ENCODE data around the gene AIRE. TPM values are rescaled to one million over a fixed set of nuclear protein-coding genes. Genes with fewer than 3 reads are reported as not detected.

The AIRE gene
- total RNA-seq, 1 experiment from 2014 or later: not detected

GRCh38 chr21:44260791-44261631 lies 24.7 kb upstream of the AIRE start:
- Mint-ChIP-seq H3K4me3 (ENCODE audit: unreplicated experiment) (no peak overlapping the region), H3K9me3 (ENCODE audit: unreplicated experiment) (peaks cover 18% of the 10 kb centered on the region), H3K27me3 (ENCODE audit: insufficient read depth, unreplicated experiment) (no peaks in the 10 kb centered on the region), H3K4me1 (ENCODE audit: low read depth, unreplicated experiment) (no peaks in the 10 kb centered on the region), H3K36me3 (ENCODE audit: insufficient read depth, unreplicated experiment) (peaks cover 5% of the 10 kb centered on the region), H3K27ac (ENCODE audit: unreplicated experiment) (no peak overlapping the region)
- no TSS peak for BruUV-seq (replicated peaks)
- peak in 1 of 2 experiments; percentile 27 for DNase-seq
- ChIA-PET CTCF (no interaction called here), POLR2A (no interaction called here)
- TF ChIP-seq CTCF (IDR thresholded peaks at IDR 0.05; ENCODE audit: insufficient read depth in 1 of 2, low read depth in 1 of 2, low read length in 1 of 2, severe bottlenecking in 1 of 2, unreplicated experiment in 1 of 2): no peak
- no peaks in the 10 kb centered on the region for H3K4me1 ChIP-seq
- 0 out of 2 replicates have a peak, but pooled peaks cover 4% of the 10 kb centered on the region for H3K9me3 ChIP-seq
- no peaks in the 10 kb centered on the region for H3K36me3 ChIP-seq (ENCODE audit: control insufficient read depth, insufficient read depth, low read length)
- intact Hi-C loops (cut with micrococcal nuclease; ENCODE audit: unreplicated experiment): no loop called here
- no peaks in the 10 kb centered on the region for H3K27me3 ChIP-seq (replicated peaks; ENCODE audit: control insufficient read depth, insufficient read depth, low read length)
- H3K4me3 ChIP-seq (ENCODE audit: low read depth, low read length): no peak overlapping the region

GRCh38 chr21:44261675-44262295 lies 23.9 kb upstream of the AIRE start, which contains the start of gene DNMT3L:
Gene DNMT3L (minus strand): TSS chr21:44261897. CDS start chr21:44261259, 638 bp downstream.
- Histone ChIP-seq H3K4me1 (no peaks in the 10 kb centered on the region), H3K27me3 (replicated peaks; ENCODE audit: control insufficient read depth, insufficient read depth, low read length) (no peaks in the 10 kb centered on the region), H3K4me3 (ENCODE audit: low read depth, low read length) (no peak within 1 kb of the TSS), H3K36me3 (ENCODE audit: control insufficient read depth, insufficient read depth, low read length) (no peaks in the 10 kb centered on the region), H3K9me3 (0 out of 2 replicates have a peak, but pooled peaks cover 4% of the 10 kb centered on the region)
- CTCF ChIA-PET: no interaction called here
- TF ChIP-seq CTCF (IDR thresholded peaks at IDR 0.05; ENCODE audit: insufficient read depth in 1 of 2, low read depth in 1 of 2, low read length in 1 of 2, severe bottlenecking in 1 of 2, unreplicated experiment in 1 of 2): no peak
- no peak within 1 kb of the TSS for H3K4me3 Mint-ChIP-seq (ENCODE audit: unreplicated experiment)
- DNase-seq: no peak
- POLR2A ChIA-PET: no interaction called here
- BruUV-seq (replicated peaks): no TSS peak
- peaks cover 5% of the 10 kb centered on the region for H3K36me3 Mint-ChIP-seq (ENCODE audit: insufficient read depth, unreplicated experiment)
- intact Hi-C loops (cut with micrococcal nuclease; ENCODE audit: unreplicated experiment): no loop called here
- H3K4me1 Mint-ChIP-seq (ENCODE audit: low read depth, unreplicated experiment): no peaks in the 10 kb centered on the region
- H3K27me3 Mint-ChIP-seq (ENCODE audit: insufficient read depth, unreplicated experiment): no peaks in the 10 kb centered on the region
- no peak within 1 kb of the TSS for H3K27ac Mint-ChIP-seq (ENCODE audit: unreplicated experiment)
- H3K9me3 Mint-ChIP-seq (ENCODE audit: unreplicated experiment): peaks cover 18% of the 10 kb centered on the region

GRCh38 chr21:44262338-44263056 lies 23.2 kb upstream of the AIRE start:
- H3K9me3 ChIP-seq: 0 out of 2 replicates have a peak, but pooled peaks cover 4% of the 10 kb centered on the region
- peak in 1 of 2 experiments; percentile 14 for DNase-seq
- intact Hi-C loops (cut with micrococcal nuclease; ENCODE audit: unreplicated experiment): no loop called here
- Mint-ChIP-seq H3K27ac (ENCODE audit: unreplicated experiment) (no peak overlapping the region), H3K4me3 (ENCODE audit: unreplicated experiment) (no peak overlapping the region), H3K36me3 (ENCODE audit: insufficient read depth, unreplicated experiment) (peaks cover 5% of the 10 kb centered on the region), H3K27me3 (ENCODE audit: insufficient read depth, unreplicated experiment) (no peaks in the 10 kb centered on the region), H3K9me3 (ENCODE audit: unreplicated experiment) (peaks cover 18% of the 10 kb centered on the region), H3K4me1 (ENCODE audit: low read depth, unreplicated experiment) (no peaks in the 10 kb centered on the region)
- POLR2A ChIA-PET: no interaction called here
- CTCF ChIA-PET: no interaction called here
- no peaks in the 10 kb centered on the region for H3K4me1 ChIP-seq
- no peaks in the 10 kb centered on the region for H3K27me3 ChIP-seq (replicated peaks; ENCODE audit: control insufficient read depth, insufficient read depth, low read length)
- no TSS peak for BruUV-seq (replicated peaks)
- no peaks in the 10 kb centered on the region for H3K36me3 ChIP-seq (ENCODE audit: control insufficient read depth, insufficient read depth, low read length)
- no peak for TF ChIP-seq CTCF (IDR thresholded peaks at IDR 0.05; ENCODE audit: insufficient read depth in 1 of 2, low read depth in 1 of 2, low read length in 1 of 2, severe bottlenecking in 1 of 2, unreplicated experiment in 1 of 2)
- no peak overlapping the region for H3K4me3 ChIP-seq (ENCODE audit: low read depth, low read length)
